MM.1S (cell line): Measurements from ENCODE around the gene TP73.

Source experiments
- CTCF ChIP-seq: fragments of 300-600 bp; sonication (generic); IDR thresholded peaks from 2 replicates; pipeline ENCODE4 v1.5.1; 2016; ENCODE audit warnings: antibody characterized with exemption, low read length, mixed read lengths
- EZH2phosphoT487 ChIP-seq: fragments of 300-600 bp; sonication (generic); IDR thresholded peaks from 2 replicates; pipeline ENCODE4 v1.6.1; 2018; ENCODE audit warnings: antibody characterized with exemption, low read length

GRCh38 chr1:3697810-3698209 lies 45.5 kb downstream of the TP73 start:
- TF ChIP-seq CTCF (no peak), EZH2phosphoT487 (no peak)
